ENCODE data around the gene MS4A8. TPM values are rescaled to one million over a fixed set of nuclear protein-coding genes. Genes with fewer than 3 reads are reported as not detected.
"Not testable (repeated sequence)": the region's sequence is repeated elsewhere in the genome, so short reads cannot be mapped to it uniquely, and the experiment has no call there.

Gene MS4A8
- not detected for total RNA-seq

GRCh38 chr11:60699284-60699691 lies at the start of gene MS4A8:
Gene MS4A8 (plus strand): TSS chr11:60699612. CDS start chr11:60700861, 1,249 bp downstream.
- Histone ChIP-seq H3K4me3 (no peak within 1 kb of the TSS), H3K4me1 (no peaks in the 10 kb centered on the region), H3K27ac (no peak within 1 kb of the TSS), H3K36me3 (no peaks in the 10 kb centered on the region), H3K27me3 (no peaks in the 10 kb centered on the region), H3K9me3 (no peaks in the 10 kb centered on the region)
- DNase-seq (ENCODE audit: low spot score): no peak
- TF ChIP-seq CTCF (IDR thresholded peaks at IDR 0.05): no peak

- Histone ChIP-seq H3K27ac (no peak overlapping the region), H3K4me3 (no peak overlapping the region), H3K9me3 (no peaks in the 10 kb centered on the region), H3K4me1 (no peaks in the 10 kb centered on the region), H3K27me3 (no peaks in the 10 kb centered on the region), H3K36me3 (no peaks in the 10 kb centered on the region)
- no peak for TF ChIP-seq CTCF (IDR thresholded peaks at IDR 0.05)
- no peak for DNase-seq (ENCODE audit: low spot score)
These were observed 41.5 kb upstream of the MS4A8 start for GRCh38 chr11:60657888-60658287.

GRCh38 chr11:60658409-60658808 lies 41.0 kb upstream of the MS4A8 start:
- no peak for DNase-seq (ENCODE audit: low spot score)
- H3K27ac ChIP-seq: no peak overlapping the region
- no peaks in the 10 kb centered on the region for H3K4me1 ChIP-seq
- no peak overlapping the region for H3K4me3 ChIP-seq
- H3K36me3 ChIP-seq: no peaks in the 10 kb centered on the region
- no peaks in the 10 kb centered on the region for H3K27me3 ChIP-seq
- no peaks in the 10 kb centered on the region for H3K9me3 ChIP-seq
- no peak for TF ChIP-seq CTCF (IDR thresholded peaks at IDR 0.05)

- Histone ChIP-seq H3K4me3 (no peak overlapping the region), H3K9me3 (peaks cover 0 to 25% of the 10 kb centered on the region in 2 donors), H3K27ac (no peak overlapping the region), H3K4me1 (no peaks in the 10 kb centered on the region), H3K36me3 (no peaks in the 10 kb centered on the region), H3K27me3 (no peaks in the 10 kb centered on the region)
- no peak for DNase-seq (ENCODE audit: low spot score)
- TF ChIP-seq CTCF (IDR thresholded peaks at IDR 0.05): no peak
These were observed 27.2 kb upstream of the MS4A8 start for GRCh38 chr11:60672255-60672654.

GRCh38 chr11:60678231-60678630 lies 21.2 kb upstream of the MS4A8 start:
- not testable (repeated sequence) for DNase-seq (ENCODE audit: low spot score); H3K4me3 ChIP-seq; H3K27ac ChIP-seq; H3K36me3 ChIP-seq; H3K4me1 ChIP-seq; H3K27me3 ChIP-seq
- peaks cover 0 to 44% of the 10 kb centered on the region in 2 donors for H3K9me3 ChIP-seq

- Histone ChIP-seq H3K36me3 (no peaks in the 10 kb centered on the region), H3K9me3 (peaks cover 0 to 36% of the 10 kb centered on the region in 2 donors), H3K4me3 (no peak overlapping the region), H3K27ac (no peak overlapping the region), H3K27me3 (no peaks in the 10 kb centered on the region), H3K4me1 (no peaks in the 10 kb centered on the region)
- DNase-seq (ENCODE audit: low spot score): no peak
- TF ChIP-seq CTCF (IDR thresholded peaks at IDR 0.05): no peak
These were observed 19.5 kb upstream of the MS4A8 start for GRCh38 chr11:60679879-60680278.

Measured in right atrium auricular region (tissue), 2 donors.